ENCODE measurements around the gene IFT81. TPM values are rescaled to one million over a fixed set of nuclear protein-coding genes. Genes with fewer than 3 reads are reported as not detected.
"Not testable (repeated sequence)": the region's sequence is repeated elsewhere in the genome, so short reads cannot be mapped to it uniquely, and the experiment has no call there.

IFT81 gene
- total RNA-seq, 6 experiments from 2014 or later = 1.3 to 5.1 (median 2.5) TPM

DNA sequence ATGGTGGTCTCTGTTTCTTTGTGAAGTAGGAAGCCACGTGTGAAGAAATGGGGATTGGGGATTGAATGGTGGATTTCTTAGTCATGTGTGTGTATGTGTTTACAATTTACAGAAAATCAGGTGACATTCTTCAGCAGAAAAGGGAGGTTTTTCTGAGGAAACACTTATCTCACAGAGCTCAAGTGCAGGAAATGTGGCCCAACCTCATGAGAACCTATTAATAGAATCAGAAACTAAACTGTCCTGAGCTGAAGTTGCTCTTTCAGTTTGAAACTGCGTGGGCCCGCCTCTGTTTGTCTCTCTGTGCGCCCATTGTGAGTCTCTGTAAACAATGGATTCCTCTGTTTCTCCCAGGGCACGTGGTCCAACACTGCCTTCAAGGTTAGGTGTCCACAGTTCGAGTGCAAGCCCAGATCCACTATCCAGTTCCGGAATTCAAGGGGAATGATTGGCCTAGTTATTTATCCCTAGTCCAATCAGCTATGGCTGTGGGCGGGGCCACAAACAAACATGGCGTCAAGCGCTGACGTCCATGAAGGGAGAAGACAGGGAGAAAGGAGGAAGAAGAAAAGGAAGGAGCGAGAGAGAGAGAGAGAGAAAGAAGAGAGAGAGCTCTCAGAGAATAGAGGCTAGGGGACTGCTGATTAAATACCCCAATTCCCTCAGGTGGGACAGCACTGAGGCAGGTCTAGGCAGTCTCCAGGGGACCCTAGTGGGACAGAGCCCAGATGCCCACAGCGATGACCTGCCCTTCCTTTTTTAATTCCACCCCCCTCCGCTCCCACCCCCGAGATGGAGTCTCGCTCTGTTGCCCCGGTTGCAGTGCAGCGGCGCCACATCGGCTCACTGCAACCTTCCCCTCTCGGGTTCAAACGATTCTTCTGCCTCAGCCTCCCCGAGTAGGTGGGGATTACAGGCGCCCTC is 44.4 kb upstream of the IFT81 start:
- DNase-seq = peak in 1 of 3 donors; percentile 42
- ATAC-seq = peak; percentile 72 to 81 (median 75)
- 68% methylated on average over 16 of the region's 24 CpGs for WGBS (ENCODE audit: insufficient coverage, low coverage, low lambda C conversion rate, missing lambda C conversion rate)

DNA sequence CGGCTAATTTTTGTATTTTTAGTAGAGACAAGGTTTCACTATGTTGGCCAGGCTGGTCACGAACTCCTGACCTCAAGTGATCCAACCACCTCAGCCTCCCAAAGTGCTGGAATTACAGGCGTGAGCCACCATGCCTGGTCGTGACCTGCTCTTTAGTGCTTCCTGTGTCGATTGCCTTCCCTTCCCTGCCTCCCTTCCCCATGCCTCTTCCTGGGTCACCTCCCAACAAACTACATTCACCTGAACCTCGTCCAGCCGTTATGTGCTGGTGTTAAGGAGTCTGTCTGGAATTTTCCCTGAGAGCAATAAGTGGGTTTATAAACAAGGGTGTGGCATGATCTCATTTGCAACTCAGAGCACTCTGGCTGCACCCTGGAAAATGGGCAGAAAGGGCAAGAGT is 43.7 kb upstream of the IFT81 start:
- H3K4me3 ChIP-seq = no peak overlapping the region
- H3K9me3 ChIP-seq = no peaks in the 10 kb centered on the region
- H3K36me3 ChIP-seq = no peaks in the 10 kb centered on the region
- WGBS (ENCODE audit: insufficient coverage, low coverage, low lambda C conversion rate, missing lambda C conversion rate) = 74% methylated on average over 7 of the region's 7 CpGs
- no peak for TF ChIP-seq POLR2A (IDR thresholded peaks at IDR 0.05)
- no peak for TF ChIP-seq CTCF (IDR thresholded peaks at IDR 0.05)
- H3K4me1 ChIP-seq = no peaks in the 10 kb centered on the region
- DNase-seq (no peak), ATAC-seq (no peak)
- intact Hi-C loops (cut with DNase I) = no loop called here
- H3K27ac ChIP-seq = no peak overlapping the region
- H3K27me3 ChIP-seq = no peaks in the 10 kb centered on the region

More for the DNA sequence above, 44.4 kb upstream of the IFT81 start:
- Histone ChIP-seq H3K4me3 (peak overlapping the region in 1 of 3 donors; percentile 19), H3K27me3 (no peaks in the 10 kb centered on the region), H3K4me1 (no peaks in the 10 kb centered on the region), H3K36me3 (no peaks in the 10 kb centered on the region), H3K9me3 (no peaks in the 10 kb centered on the region), H3K27ac (peak overlapping the region in 2 of 3 donors; percentile 34 to 51)
- TF ChIP-seq POLR2A (IDR thresholded peaks at IDR 0.05) = no peak
- TF ChIP-seq CTCF (IDR thresholded peaks at IDR 0.05) = no peak
- intact Hi-C loops (cut with DNase I) = no loop called here

GRCh38 chr12:110084314-110085015 is 39.7 kb upstream of the IFT81 start:
- H3K36me3 ChIP-seq = no peaks in the 10 kb centered on the region
- WGBS (ENCODE audit: insufficient coverage, low coverage, low lambda C conversion rate, missing lambda C conversion rate) = 89% methylated on average over 4 of the region's 4 CpGs
- H3K9me3 ChIP-seq = no peaks in the 10 kb centered on the region
- TF ChIP-seq POLR2A (IDR thresholded peaks at IDR 0.05) (no peak), CTCF (IDR thresholded peaks at IDR 0.05) (no peak)
- no peak overlapping the region for H3K4me3 ChIP-seq
- no peaks in the 10 kb centered on the region for H3K27me3 ChIP-seq
- H3K4me1 ChIP-seq = no peaks in the 10 kb centered on the region
- intact Hi-C loops (cut with DNase I) = no loop called here
- no peak overlapping the region for H3K27ac ChIP-seq
- no peak for ATAC-seq
- DNase-seq = no peak

- H3K4me3 ChIP-seq; H3K9me3 ChIP-seq; H3K36me3 ChIP-seq; H3K27ac ChIP-seq; intact Hi-C loops (cut with DNase I); DNase-seq; H3K27me3 ChIP-seq: not testable (repeated sequence)
- H3K4me1 ChIP-seq = peaks cover 0 to 24% (median 6%) of the 10 kb centered on the region in 4 donors
- WGBS (ENCODE audit: insufficient coverage, low coverage, low lambda C conversion rate, missing lambda C conversion rate) = 81% methylated on average over 4 of the region's 6 CpGs
- peak in 1 of 4 donors; percentile 5 for ATAC-seq
Observed at GRCh38 chr12:110088216-110088615, 35.9 kb upstream of the IFT81 start.

- Histone ChIP-seq H3K36me3 (no peaks in the 10 kb centered on the region), H3K4me3 (no peak overlapping the region), H3K27ac (no peak overlapping the region), H3K4me1 (peaks cover 0 to 24% (median 6%) of the 10 kb centered on the region in 4 donors), H3K27me3 (no peaks in the 10 kb centered on the region), H3K9me3 (no peaks in the 10 kb centered on the region)
- ATAC-seq = peak in 2 of 4 donors; percentile 4 to 16
- no peak for TF ChIP-seq CTCF (IDR thresholded peaks at IDR 0.05)
- TF ChIP-seq POLR2A (IDR thresholded peaks at IDR 0.05) = no peak
- 73% methylated on average over 3 of the region's 5 CpGs for WGBS (ENCODE audit: insufficient coverage, low coverage, low lambda C conversion rate, missing lambda C conversion rate)
- no peak for DNase-seq
- intact Hi-C loops (cut with DNase I) = no loop called here
Observed at GRCh38 chr12:110088936-110089335, 35.2 kb upstream of the IFT81 start.
